H1 (cell line): ENCODE data around the gene GRHL3. TPM values are rescaled to one million over a fixed set of nuclear protein-coding genes. Genes with fewer than 3 reads are reported as not detected.

Experiments
- CTCF ChIA-PET: fragments of 300-600 bp; sonication (Branson Sonifier 250); formaldehyde crosslinking; loops from one replicate; lab custom pipeline; 2021; ENCODE audit not compliant: partially characterized antibody; lab: Charles Lee
- POLR2A ChIA-PET: fragments of 300-600 bp; sonication (Branson Sonifier 250); formaldehyde crosslinking; loops from one replicate; lab custom pipeline; 2021; ENCODE audit warnings: inconsistent platforms; ENCODE audit not compliant: partially characterized antibody; lab: Charles Lee
- DNase-seq, 2 experiments: peaks; one replicate each; pipeline versions ENCODE4 v3.0.0 to v3.0.0-alpha.2; 2010 to 2022; ENCODE audit warnings: low spot score in 2 of 2, low read depth in 1 of 2, mixed read lengths in 1 of 2
- FAIRE-seq: peaks from 2 replicates; lab custom pipeline; 2011; peaks lifted over from hg19 to GRCh38; lab: Jason Lieb, UNC
- H2AFZ ChIP-seq: 2 replicates; pipeline ENCODE4 v1.8.1; 2012; ENCODE audit warnings: low read length, inconsistent platforms
- H2AK5ac ChIP-seq: 2 replicates; pipeline ENCODE4 v1.6.1; 2013; ENCODE audit warnings: low read depth, low read length
- H2BK120ac ChIP-seq: replicated peaks from 2 replicates; pipeline ENCODE3; 2013; ENCODE audit warnings: low read depth, low read length, inconsistent platforms
- H2BK12ac ChIP-seq: 2 replicates; pipeline ENCODE4 v1.6.1; 2013; ENCODE audit warnings: low read depth, low read length
- H2BK15ac ChIP-seq: 2 replicates; pipeline ENCODE4 v1.6.1; 2013; ENCODE audit warnings: low read length
- H2BK20ac ChIP-seq: 2 replicates; pipeline ENCODE4 v1.6.1; 2013; ENCODE audit warnings: low read length
- H2BK5ac ChIP-seq: 2 replicates; pipeline ENCODE4 v1.6.1; 2013; ENCODE audit warnings: low read depth, low read length
- H3K14ac ChIP-seq: 2 replicates; pipeline ENCODE4 v1.6.1; 2013; ENCODE audit warnings: inconsistent platforms; ENCODE audit not compliant: insufficient read length
- H3K18ac ChIP-seq: 2 replicates; pipeline ENCODE4 v1.6.1; 2013; ENCODE audit warnings: low read length; ENCODE audit errors: extremely low read depth
- H3K23ac ChIP-seq: 2 replicates; pipeline ENCODE4 v1.6.1; 2013; ENCODE audit warnings: inconsistent platforms; ENCODE audit not compliant: insufficient read length
- H3K23me2 ChIP-seq: 2 replicates; pipeline ENCODE4 v1.6.1; 2013; ENCODE audit warnings: low read depth, low read length
- H3K27ac ChIP-seq: 2 replicates; pipeline ENCODE4 v1.6.1; 2011; ENCODE audit warnings: low read depth, low read length, inconsistent platforms
- H3K27me3 ChIP-seq, 4 experiments: replicated peaks in 1 of 4; 1 replicate in 1 of 4; 2 replicates in 3 of 4; pipeline versions ENCODE4 v1.6.1 to v1.8.1; 2011 to 2013; ENCODE audit warnings: low read length in 3 of 4, mild to moderate bottlenecking in 3 of 4, inconsistent platforms in 2 of 4, mixed read lengths in 2 of 4, moderate library complexity in 1 of 4; ENCODE audit not compliant: control insufficient read depth in 3 of 4, insufficient read depth in 3 of 4; ENCODE audit errors: extremely low read depth in 1 of 4
- H3K36me3 ChIP-seq, 4 experiments: 2 replicates each; pipeline versions ENCODE4 v1.6.1 to v1.8.1; 2011 to 2013; ENCODE audit warnings: mild to moderate bottlenecking in 4 of 4, low read length in 3 of 4, moderate library complexity in 2 of 4, control low read depth in 1 of 4, inconsistent platforms in 1 of 4; ENCODE audit not compliant: insufficient read depth in 4 of 4, control insufficient read depth in 2 of 4
- H3K4ac ChIP-seq: replicated peaks from 2 replicates; pipeline ENCODE3; 2013; ENCODE audit warnings: low read length, low read depth, mixed read lengths, inconsistent platforms; ENCODE audit not compliant: insufficient read length
- H3K4me1 ChIP-seq, 4 experiments: replicated peaks in 1 of 4; 1 replicate in 1 of 4; 2 replicates in 3 of 4; pipeline versions ENCODE4 v1.6.1 to v1.8.1; 2011 to 2013; ENCODE audit warnings: low read length in 3 of 4, inconsistent platforms in 2 of 4, mixed read lengths in 1 of 4; ENCODE audit not compliant: insufficient read depth in 4 of 4, control insufficient read depth in 3 of 4
- H3K4me2 ChIP-seq, 2 experiments: 2 replicates each; pipeline versions ENCODE4 v1.6.1 to v1.8.1; 2011 to 2013; ENCODE audit warnings: low read depth in 2 of 2, low read length in 2 of 2, control low read depth in 1 of 2, inconsistent platforms in 1 of 2, mild to moderate bottlenecking in 1 of 2; ENCODE audit not compliant: insufficient read depth in 1 of 2
- H3K4me3 ChIP-seq, 4 experiments: fragments of 200-600, 300-600 bp in 1 of 4; sonication (generic), shearing (Covaris generic), sonication (Bioruptor Twin) in 1 of 4; 2 replicates each; pipeline versions ENCODE4 v1.5.1 to v1.8.1; 2011 to 2016; ENCODE audit warnings: low read length in 4 of 4, low read depth in 3 of 4, control low read depth in 2 of 4, inconsistent platforms in 2 of 4, mild to moderate bottlenecking in 2 of 4, mixed read lengths in 1 of 4, moderate library complexity in 1 of 4; ENCODE audit not compliant: insufficient read depth in 2 of 4; ENCODE audit errors: extremely low read depth in 1 of 4
- H3K56ac ChIP-seq: replicated peaks from 2 replicates; pipeline ENCODE3; 2013; ENCODE audit warnings: low read depth, mild to moderate bottlenecking, mixed read lengths, low read length, inconsistent platforms; ENCODE audit not compliant: insufficient read length
- H3K79me1 ChIP-seq: 2 replicates; pipeline ENCODE4 v1.6.1; 2013; ENCODE audit warnings: low read depth, low read length, control low read depth
- H3K79me2 ChIP-seq, 2 experiments: 2 replicates each; pipeline versions ENCODE4 v1.6.1 to v1.8.1; 2012 to 2013; ENCODE audit warnings: low read length in 2 of 2, mild to moderate bottlenecking in 2 of 2, inconsistent platforms in 1 of 2; ENCODE audit not compliant: insufficient read depth in 2 of 2, control insufficient read depth in 1 of 2
- H3K9ac ChIP-seq, 4 experiments: replicated peaks in 1 of 4; 1 replicate in 1 of 4; 2 replicates in 3 of 4; pipeline versions ENCODE4 v1.6.1 to v1.8.1; 2011 to 2013; ENCODE audit warnings: low read depth in 3 of 4, low read length in 3 of 4, control low read depth in 2 of 4, mild to moderate bottlenecking in 2 of 4, moderate library complexity in 2 of 4, inconsistent platforms in 1 of 4; ENCODE audit errors: extremely low read depth in 1 of 4
- H3K9me3 ChIP-seq, 2 experiments: 2 replicates each; pipeline versions ENCODE4 v1.6.1 to v1.8.1; 2012 to 2013; ENCODE audit warnings: mild to moderate bottlenecking in 2 of 2, moderate library complexity in 2 of 2, control low read depth in 1 of 2, inconsistent platforms in 1 of 2, low read depth in 1 of 2, low read length in 1 of 2, mixed read lengths in 1 of 2; ENCODE audit not compliant: insufficient read depth in 2 of 2
- H4K20me1 ChIP-seq, 2 experiments: replicated peaks in 1 of 2; 2 replicates each; pipeline versions ENCODE3 to v1.8.1; 2011 to 2013; ENCODE audit warnings: inconsistent platforms in 2 of 2, low read length in 2 of 2, mild to moderate bottlenecking in 1 of 2; ENCODE audit not compliant: insufficient read depth in 2 of 2, control insufficient read depth in 1 of 2
- H4K5ac ChIP-seq: 2 replicates; pipeline ENCODE4 v1.6.1; 2013; ENCODE audit warnings: low read length, low read depth, mixed read lengths, inconsistent platforms; ENCODE audit not compliant: insufficient read length
- H4K8ac ChIP-seq: 2 replicates; pipeline ENCODE4 v1.8.0; 2013; ENCODE audit warnings: mild to moderate bottlenecking, moderate library complexity, low read length, inconsistent platforms; ENCODE audit not compliant: insufficient read depth; ENCODE audit errors: extremely low read depth
- H4K91ac ChIP-seq: replicated peaks from 2 replicates; pipeline ENCODE3; 2013; ENCODE audit warnings: low read length, mixed read lengths, inconsistent platforms; ENCODE audit not compliant: insufficient read length
- BACH1 ChIP-seq: IDR thresholded peaks from 2 replicates; pipeline ENCODE4 v1.6.1; 2012; ENCODE audit warnings: low read length, improper control_type of control experiment
- CBX8 ChIP-seq: fragments of 300-800, 300-1000 bp; sonication (generic); IDR thresholded peaks from 2 replicates; pipeline ENCODE4 v1.7.1; 2016; ENCODE audit warnings: low read depth, low read length, borderline replicate concordance
- E2F6 ChIP-seq: IDR thresholded peaks from 2 replicates; pipeline ENCODE4 v1.6.1; 2012; ENCODE audit warnings: inconsistent platforms
- EP300 ChIP-seq, 2 experiments: IDR thresholded peaks; 1 replicate in 1 of 2; 2 replicates in 1 of 2; pipeline ENCODE4 v1.6.1; 2011 to 2012; ENCODE audit warnings: low read depth in 2 of 2, low read length in 2 of 2, mild to moderate bottlenecking in 2 of 2, borderline replicate concordance in 1 of 2, inconsistent platforms in 1 of 2, moderate library complexity in 1 of 2
- GTF2F1 ChIP-seq: IDR thresholded peaks from 2 replicates; pipeline ENCODE4 v1.6.1; 2012; ENCODE audit warnings: low read depth, low read length, improper control_type of control experiment, borderline replicate concordance
- NRF1 ChIP-seq: IDR thresholded peaks from 2 replicates; pipeline ENCODE4 v1.6.1; 2011; ENCODE audit warnings: mild to moderate bottlenecking, low read depth, low read length, improper control_type of control experiment
- RBBP5 ChIP-seq: IDR thresholded peaks from 2 replicates; pipeline ENCODE4 v1.7.1; 2012; ENCODE audit warnings: low read depth, mild to moderate bottlenecking, inconsistent platforms, low read length, moderate library complexity, borderline replicate concordance
- RFX5 ChIP-seq: IDR thresholded peaks from 2 replicates; pipeline ENCODE4 v1.6.1; 2011; ENCODE audit warnings: low read depth, low read length, improper control_type of control experiment, borderline replicate concordance
- RNF2 ChIP-seq: fragments of 200-900, 300-1000 bp; sonication (generic); IDR thresholded peaks from 2 replicates; pipeline ENCODE4 v1.7.1; 2016; ENCODE audit warnings: borderline replicate concordance, low read depth, mild to moderate bottlenecking, antibody characterized with exemption, low read length; ENCODE audit not compliant: poor library complexity, severe bottlenecking; ENCODE audit errors: missing control alignments
- SAP30 ChIP-seq: fragments of 300-600 bp; sonication (generic); IDR thresholded peaks from 2 replicates; pipeline ENCODE4 v1.7.1; 2012; ENCODE audit warnings: low read length, moderate library complexity, mild to moderate bottlenecking, inconsistent platforms; ENCODE audit not compliant: insufficient read depth, insufficient replicate concordance
- WGBS, 2 experiments: shearing (Covaris generic) in 1 of 2; methylation state at CpG; one replicate each; pipeline versions ENCODE4 v1.1.6 to v1.1.7; 2013 to 2015; ENCODE audit warnings: low lambda C conversion rate in 2 of 2, mixed read lengths in 2 of 2, inconsistent platforms in 1 of 2, low coverage in 1 of 2, missing lambda C conversion rate in 1 of 2; ENCODE audit not compliant: insufficient replicate concordance in 2 of 2, insufficient coverage in 1 of 2, insufficient read length in 1 of 2; ENCODE audit errors: extremely low coverage in 1 of 2, missing lambda C conversion rate in 1 of 2; 5-methylcytosine and 5-hydroxymethylcytosine counted together
- polyA plus RNA-seq, 7 experiments: library from polyadenylated mRNA; depleted of rRNA in 3 of 7; stranded (reverse) in 5 of 7; unstranded in 2 of 7; fragments of >200 nt in 5 of 7; fragments of 200-250 nt in 2 of 7; gene quantifications; 1 replicate in 5 of 7; 2 replicates in 1 of 7; 4 replicates in 1 of 7; pipeline versions ENCODE4 v1.2.1 to v1.2.3, GENCODE V29; 2011 to 2013; ENCODE audit warnings: missing spikeins in 2 of 7, mixed read lengths in 2 of 7
- total RNA-seq: library from RNA; stranded (reverse); fragmentation: NEBNext Ultra II Directional; extraction: Animal tissue kit (Norgen Biotek cat#: 25700); gene quantifications from 2 replicates; pipeline ENCODE4 v1.2.1, GENCODE V29; 2021

GRHL3 gene
- total and polyA plus RNA-seq, 2 of the 8 experiments (the other 6 are each of a cell fraction or from before 2014, with no cell fraction given) = 0.80 to 1.8 TPM

GRCh38 chr1:24298606-24299005 is 20.6 kb upstream of the GRHL3 start:
- ChIA-PET POLR2A (interaction anchor here (1.0 to 1.5 kb wide), 2 partner anchors 12 to 75 kb away, joined by 3 to 4 read pairs; no protein-coding TSS in a partner anchor), CTCF (interaction anchor here (0.8 to 5.7 kb wide), 8 partner anchors 9 to 144 kb away, joined by 3 to 28 read pairs (median 5); no protein-coding TSS in a partner anchor)
- Histone ChIP-seq H2BK15ac (no peak overlapping the region), H3K36me3 (no peaks in the 10 kb centered on the region), H3K18ac (no peak overlapping the region), H3K14ac (no peak overlapping the region), H2AK5ac (no peak overlapping the region), H3K79me1 (no peaks in the 10 kb centered on the region), H3K56ac (no peak overlapping the region), H3K27ac (no peak overlapping the region), H2BK12ac (no peak overlapping the region), H4K8ac (no peak overlapping the region), H2BK120ac (no peak overlapping the region), H2BK20ac (no peak overlapping the region), H2BK5ac (no peak overlapping the region), H4K20me1 (no peaks in the 10 kb centered on the region), H3K4me3 (no peak overlapping the region), H3K9ac (no peak overlapping the region), H3K27me3 (no peaks in the 10 kb centered on the region), H3K23ac (no peak overlapping the region), H3K4me1 (peaks cover 2 to 13% (median 7%) of the 10 kb centered on the region in 4 experiments; a peak in 6 of 7 replicates), H3K23me2 (no peaks in the 10 kb centered on the region; the same call in 1 of the 2 replicates), H4K5ac (no peak overlapping the region), H3K4me2 (no peak overlapping the region), H4K91ac (no peak overlapping the region), H2AFZ (no peak overlapping the region), H3K4ac (no peak overlapping the region), H3K79me2 (no peaks in the 10 kb centered on the region), H3K9me3 (no peaks in the 10 kb centered on the region)
- no peak for FAIRE-seq
- no peak for DNase-seq
- 91% methylated on average over 8 of the region's 8 CpGs; no CpG with 5 or more reads in 1 of the 2 experiments for WGBS, 2 experiments
- TF ChIP-seq EP300 (IDR thresholded peaks at IDR 0.05; ENCODE audit: borderline replicate concordance in 1 of 2, low read depth in 2 of 2, low read length in 2 of 2) (no peak), BACH1 (no peak), SAP30 (no peak), RNF2 (no peak), CBX8 (no peak), E2F6 (no peak), RBBP5 (no peak), NRF1 (no peak), GTF2F1 (no peak), RFX5 (no peak)
